B cell (primary cell): Measurements from ENCODE around the gene AFF3. TPM values are rescaled to one million over a fixed set of nuclear protein-coding genes. Genes with fewer than 3 reads are reported as not detected.

ENCODE experiments used
- ATAC-seq: fragments of 200-7000 bp; cut with Tn5 transposase; one replicate; pipeline ENCODE4 v1.10.0; 2021; ENCODE audit warnings: low read depth, mild to moderate bottlenecking, moderate number of reproducible peaks, moderate library complexity
- CTCF ChIA-PET: fragments of 350-600 bp; sonication (Branson Sonifier 250); formaldehyde crosslinking; loops from one replicate; lab custom pipeline; 2021; ENCODE audit warnings: antibody characterized with exemption, inconsistent platforms; lab: Charles Lee
- POLR2A ChIA-PET: fragments of 350-600 bp; sonication (Branson Sonifier 250); formaldehyde crosslinking; loops from one replicate; lab custom pipeline; 2021; ENCODE audit warnings: antibody characterized with exemption; lab: Charles Lee
- DNase-seq: peaks from one replicate; pipeline ENCODE4 v3.0.0; 2013
- H2AFZ ChIP-seq: 2 replicates; pipeline ENCODE4 v1.6.1; 2012; ENCODE audit warnings: mild to moderate bottlenecking, low read depth, low read length; ENCODE audit not compliant: insufficient read depth, poor library complexity, severe bottlenecking
- H3K27ac ChIP-seq, 2 donors: 1 replicate in 1 of 2; 2 replicates in 1 of 2; pipeline ENCODE4 v1.5.1; 2012 to 2013; ENCODE audit warnings: low read length in 2 of 2, mild to moderate bottlenecking in 2 of 2, moderate library complexity in 1 of 2
- H3K27me3 ChIP-seq, 4 experiments: fragments of 200-600 bp in 1 of 4; sonication (generic) in 1 of 4; replicated peaks in 1 of 4; 1 replicate in 2 of 4; 2 replicates in 2 of 4; pipeline versions ENCODE4 v1.6.1 to v1.7.0; 2013 to 2016; ENCODE audit warnings: low read length in 3 of 4, mild to moderate bottlenecking in 2 of 4, mixed read lengths in 1 of 4, moderate library complexity in 1 of 4; ENCODE audit not compliant: insufficient read depth in 4 of 4, control insufficient read depth in 3 of 4; ENCODE audit errors: control extremely low read depth in 1 of 4
- H3K36me3 ChIP-seq, 2 experiments: replicated peaks in 1 of 2; 1 replicate in 1 of 2; 2 replicates in 1 of 2; pipeline versions ENCODE4 v1.6.1 to v1.7.1; 2013; ENCODE audit warnings: low read length in 1 of 2; ENCODE audit not compliant: insufficient read depth in 2 of 2, control insufficient read depth in 1 of 2; ENCODE audit errors: control extremely low read depth in 1 of 2, extremely low read depth in 1 of 2
- H3K4me1 ChIP-seq, 2 donors: fragments of 200-600 bp in 1 of 2; sonication (generic) in 1 of 2; 1 replicate in 1 of 2; 2 replicates in 1 of 2; pipeline versions ENCODE4 v1.5.1 to v1.6.1; 2013 to 2017; ENCODE audit warnings: low read length in 2 of 2; ENCODE audit not compliant: control insufficient read depth in 2 of 2, insufficient read depth in 2 of 2
- H3K4me2 ChIP-seq: replicated peaks from 2 replicates; pipeline ENCODE3; 2012; ENCODE audit warnings: mild to moderate bottlenecking, low read depth, low read length; ENCODE audit not compliant: poor library complexity, severe bottlenecking
- H3K4me3 ChIP-seq, 5 experiments: fragments of 200-600 bp in 1 of 5; sonication (generic) in 1 of 5; 1 replicate in 3 of 5; 2 replicates in 2 of 5; pipeline versions ENCODE4 v1.5.1 to v1.7.0; 2011 to 2016; ENCODE audit warnings: low read length in 4 of 5, mild to moderate bottlenecking in 4 of 5, low read depth in 2 of 5, control low read depth in 1 of 5, moderate library complexity in 1 of 5; ENCODE audit not compliant: insufficient read depth in 1 of 5; ENCODE audit errors: control extremely low read depth in 1 of 5, extremely low read depth in 1 of 5
- H3K79me2 ChIP-seq: fragments of 200-600 bp; sonication (generic); one replicate; pipeline ENCODE4 v1.6.0; 2016; ENCODE audit warnings: low read length; ENCODE audit not compliant: control insufficient read depth, insufficient read depth
- H3K9ac ChIP-seq: fragments of 200-600 bp; sonication (generic); 2 replicates; pipeline ENCODE4 v1.6.1; 2017; ENCODE audit warnings: mild to moderate bottlenecking, low read length, moderate library complexity
- H3K9me3 ChIP-seq, 3 donors: one replicate each; pipeline versions ENCODE4 v1.6.1 to v1.7.1; 2013; ENCODE audit warnings: low read length in 2 of 3; ENCODE audit not compliant: control insufficient read depth in 2 of 3, insufficient read depth in 1 of 3; ENCODE audit errors: control extremely low read depth in 1 of 3
- H4K20me1 ChIP-seq: 2 replicates; pipeline ENCODE4 v1.6.0; 2012; ENCODE audit warnings: mild to moderate bottlenecking, low read length; ENCODE audit not compliant: insufficient read depth, control insufficient read depth, poor library complexity, severe bottlenecking
- H3K27ac Mint-ChIP-seq: one replicate; pipeline ENCODE4 v1.8.0; 2021; ENCODE audit warnings: mixed read lengths
- H3K27me3 Mint-ChIP-seq: one replicate; pipeline ENCODE4 v1.8.0; 2021; ENCODE audit warnings: mixed read lengths
- H3K4me1 Mint-ChIP-seq: one replicate; pipeline ENCODE4 v1.8.0; 2021; ENCODE audit warnings: mixed read lengths
- H3K4me3 Mint-ChIP-seq: one replicate; pipeline ENCODE4 v1.8.0; 2021; ENCODE audit warnings: mixed read lengths
- H3K9me3 Mint-ChIP-seq: one replicate; pipeline ENCODE4 v1.8.0; 2022; ENCODE audit warnings: mixed read lengths; ENCODE audit not compliant: insufficient read depth
- CTCF ChIP-seq: fragments of 200-600 bp; IDR thresholded peaks from one replicate; pipeline ENCODE4 v1.8.0; 2022; ENCODE audit warnings: antibody characterized with exemption, mild to moderate bottlenecking
- EZH2 ChIP-seq: IDR thresholded peaks from 2 replicates; pipeline ENCODE4 v1.6.1; 2012; ENCODE audit warnings: borderline replicate concordance, low read depth, mild to moderate bottlenecking, moderate library complexity, low read length; ENCODE audit not compliant: insufficient read depth, poor library complexity, severe bottlenecking
- WGBS: methylation state at CpG from one replicate; pipeline ENCODE4 v1.1.5; 2013; ENCODE audit warnings: missing lambda C conversion rate; ENCODE audit not compliant: insufficient coverage; 5-methylcytosine and 5-hydroxymethylcytosine counted together
- intact Hi-C: fragments of 100-400 bp; cut with micrococcal nuclease; formaldehyde crosslinking; loops from one replicate; pipeline ENCODE4 v1.10.0; 2022
- polyA plus RNA-seq: library from polyadenylated mRNA; depleted of rRNA; stranded (reverse); fragments of >200 nt; gene quantifications from 2 replicates; pipeline ENCODE4 v1.2.3, GENCODE V29; 2012
- total RNA-seq, 2 donors: library from RNA; stranded (reverse); fragments of 120-200 nt in 1 of 2; gene quantifications; 1 replicate in 1 of 2; 2 replicates in 1 of 2; pipeline versions ENCODE4 v1.2.3 to v1.2.4, GENCODE V29; 2013 to 2022

Gene AFF3
- total and polyA plus RNA-seq, 2 donors (not counting 1 experiment from before 2014, with no cell fraction given): 117 to 830 TPM

- CTCF ChIA-PET: no interaction called here
- H3K9me3 ChIP-seq: no peaks in the 10 kb centered on the region
- DNase-seq: no peak
- peaks cover 25% of the 10 kb centered on the region for H3K27me3 Mint-ChIP-seq
- no peak overlapping the region for H3K4me2 ChIP-seq
- no peaks in the 10 kb centered on the region for H4K20me1 ChIP-seq
- no peak overlapping the region for H3K4me3 Mint-ChIP-seq
- ATAC-seq: no peak
- no peaks in the 10 kb centered on the region for H3K4me1 ChIP-seq
- H2AFZ ChIP-seq: no peak overlapping the region
- no peaks in the 10 kb centered on the region for H3K9me3 Mint-ChIP-seq
- TF ChIP-seq CTCF (no peak), EZH2 (no peak)
- H3K27me3 ChIP-seq: peaks cover 0 to 13% (median 1%) of the 10 kb centered on the region in 4 experiments
- intact Hi-C loops: no loop called here
- H3K79me2 ChIP-seq: no peaks in the 10 kb centered on the region
- no peak overlapping the region for H3K27ac Mint-ChIP-seq
- H3K4me3 ChIP-seq: no peak overlapping the region
- H3K4me1 Mint-ChIP-seq: no peaks in the 10 kb centered on the region
- 100% methylated on average over 2 of the region's 2 CpGs for WGBS
- no peaks in the 10 kb centered on the region for H3K36me3 ChIP-seq
- POLR2A ChIA-PET: no interaction called here
- no peak overlapping the region for H3K27ac ChIP-seq
- H3K9ac ChIP-seq: no peak overlapping the region
Observed at GRCh38 chr2:99522157-99522556, 620.2 kb downstream of the AFF3 start.

DNA sequence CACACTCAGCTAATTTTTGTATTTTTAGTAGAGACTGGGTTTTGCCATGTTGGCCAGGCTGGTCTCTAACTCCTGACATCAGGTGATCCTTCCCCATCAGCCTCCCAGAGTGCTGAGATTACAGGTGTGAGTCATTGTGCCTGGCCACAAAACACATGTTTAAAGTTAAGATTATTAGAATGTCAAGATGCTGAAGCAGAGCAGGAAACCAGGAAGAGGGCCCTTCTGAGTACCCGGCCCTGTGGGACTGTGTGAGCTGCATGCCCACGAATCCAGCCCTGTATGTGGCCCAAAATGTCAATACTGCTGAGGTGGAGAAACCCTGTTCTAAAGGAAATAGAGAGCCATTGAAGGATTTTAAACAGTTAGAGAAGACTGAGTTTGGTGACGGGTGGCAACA is 621.6 kb downstream of the AFF3 start:
- CTCF ChIA-PET: no interaction called here
- no peak overlapping the region for H3K27ac Mint-ChIP-seq
- H3K27ac ChIP-seq: no peak overlapping the region

More for the DNA sequence above, 621.6 kb downstream of the AFF3 start:
- TF ChIP-seq EZH2 (no peak), CTCF (no peak)
- Mint-ChIP-seq H3K4me1 (no peaks in the 10 kb centered on the region), H3K27me3 (peaks cover 16% of the 10 kb centered on the region), H3K4me3 (no peak overlapping the region), H3K9me3 (no peaks in the 10 kb centered on the region)
- intact Hi-C loops: no loop called here
- H3K79me2 ChIP-seq: no peaks in the 10 kb centered on the region
- H3K4me2 ChIP-seq: no peak overlapping the region
- no peaks in the 10 kb centered on the region for H3K4me1 ChIP-seq
- WGBS: 74% methylated on average over 3 of the region's 3 CpGs
- H3K27me3 ChIP-seq: peaks cover 0 to 13% (median 1%) of the 10 kb centered on the region in 4 experiments
- POLR2A ChIA-PET: no interaction called here
- H4K20me1 ChIP-seq: no peaks in the 10 kb centered on the region
- no peaks in the 10 kb centered on the region for H3K9me3 ChIP-seq
- H3K36me3 ChIP-seq: no peaks in the 10 kb centered on the region
- no peak overlapping the region for H2AFZ ChIP-seq
- no peak overlapping the region for H3K4me3 ChIP-seq
- DNase-seq: no peak
- no peak for ATAC-seq
- no peak overlapping the region for H3K9ac ChIP-seq
